SU-DHL-6 (cell line): ENCODE data around the gene SMTNL2.

Experiments used
- EZH2phosphoT487 ChIP-seq: fragments of 200-600 bp; sonication (generic), shearing (Covaris generic); conservative IDR thresholded peaks from 2 replicates; pipeline ENCODE4 v1.6.1; 2018; ENCODE audit warnings: mild to moderate bottlenecking, antibody characterized with exemption, low read length, moderate library complexity, mixed read lengths
- TF ChIP-seq, protein P1 (sequence below): fragments of 200-600 bp; sonication (generic); IDR thresholded peaks from one replicate; pipeline ENCODE4 v1.5.1; 2017; ENCODE audit warnings: antibody characterized with exemption, mild to moderate bottlenecking, low read length, moderate library complexity; ENCODE audit not compliant: insufficient read depth, poor library complexity, severe bottlenecking

- TF ChIP-seq, protein P1, sequence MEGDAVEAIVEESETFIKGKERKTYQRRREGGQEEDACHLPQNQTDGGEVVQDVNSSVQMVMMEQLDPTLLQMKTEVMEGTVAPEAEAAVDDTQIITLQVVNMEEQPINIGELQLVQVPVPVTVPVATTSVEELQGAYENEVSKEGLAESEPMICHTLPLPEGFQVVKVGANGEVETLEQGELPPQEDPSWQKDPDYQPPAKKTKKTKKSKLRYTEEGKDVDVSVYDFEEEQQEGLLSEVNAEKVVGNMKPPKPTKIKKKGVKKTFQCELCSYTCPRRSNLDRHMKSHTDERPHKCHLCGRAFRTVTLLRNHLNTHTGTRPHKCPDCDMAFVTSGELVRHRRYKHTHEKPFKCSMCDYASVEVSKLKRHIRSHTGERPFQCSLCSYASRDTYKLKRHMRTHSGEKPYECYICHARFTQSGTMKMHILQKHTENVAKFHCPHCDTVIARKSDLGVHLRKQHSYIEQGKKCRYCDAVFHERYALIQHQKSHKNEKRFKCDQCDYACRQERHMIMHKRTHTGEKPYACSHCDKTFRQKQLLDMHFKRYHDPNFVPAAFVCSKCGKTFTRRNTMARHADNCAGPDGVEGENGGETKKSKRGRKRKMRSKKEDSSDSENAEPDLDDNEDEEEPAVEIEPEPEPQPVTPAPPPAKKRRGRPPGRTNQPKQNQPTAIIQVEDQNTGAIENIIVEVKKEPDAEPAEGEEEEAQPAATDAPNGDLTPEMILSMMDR, result no peak
- no peak for TF ChIP-seq EZH2phosphoT487
Observed at GRCh38 chr17:4625181-4625617, 40.9 kb downstream of the SMTNL2 start.
